Measurements from ENCODE around the gene LIPG.

LIPG gene

DNA sequence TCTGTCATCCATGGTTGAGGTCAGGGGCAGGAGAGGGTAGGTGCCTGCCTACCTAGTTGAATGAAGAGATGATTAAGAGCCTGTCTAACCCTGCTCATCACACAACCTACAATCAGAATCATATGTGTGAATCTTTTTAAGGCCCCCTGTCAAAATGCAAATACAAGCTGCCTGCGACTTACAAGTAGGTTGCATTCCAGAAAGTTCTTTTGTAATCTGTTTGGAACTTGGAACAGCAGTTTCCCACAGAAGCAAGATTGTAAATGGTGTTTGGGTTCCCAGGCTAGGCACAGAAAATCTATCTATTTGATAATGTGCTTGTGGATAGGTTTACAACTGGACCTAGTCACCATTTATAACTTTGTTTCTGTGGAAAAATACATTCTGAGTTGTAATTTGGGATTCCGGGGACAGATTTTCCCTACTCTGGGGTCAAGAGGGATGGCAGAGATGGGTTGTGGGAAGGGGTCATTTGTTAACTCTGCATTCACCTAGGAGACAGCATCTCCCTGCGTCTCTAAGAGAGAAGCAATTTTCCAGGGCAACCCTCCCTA lies 4.4 kb downstream of the LIPG start:
- Histone ChIP-seq H2BK15ac (ENCODE audit: low read length) (no peak overlapping the region), H3K23ac (ENCODE audit: low read depth, low read length, poor library complexity) (no peak overlapping the region), H2BK12ac (ENCODE audit: low read length) (no peak overlapping the region), H3K27me3 (ENCODE audit: control insufficient read depth in 3 of 3, insufficient read depth in 3 of 3, low read depth in 1 of 3, low read length in 3 of 3) (no peaks in the 10 kb centered on the region), H2AK5ac (ENCODE audit: low read depth, low read length) (no peak overlapping the region), H3K36me3 (replicated peaks in 1 of 2; ENCODE audit: control insufficient read depth in 2 of 2, insufficient read depth in 2 of 2, low read length in 2 of 2) (peaks cover 28 to 64% of the 10 kb centered on the region in 2 donors), H3K27ac (replicated peaks; ENCODE audit: low read length) (no peak overlapping the region), H2BK120ac (ENCODE audit: low read depth, low read length) (no peak overlapping the region), H3K4me3 (ENCODE audit: low read length in 2 of 2) (no peak overlapping the region), H4K91ac (ENCODE audit: low read depth, low read length, poor library complexity) (no peak overlapping the region), H3K9me3 (replicated peaks in 1 of 2; ENCODE audit: control insufficient read depth in 2 of 2, insufficient read depth in 1 of 2, low read depth in 1 of 2, low read length in 2 of 2) (no peaks in the 10 kb centered on the region), H3K4me2 (ENCODE audit: insufficient read depth, low read length, poor library complexity, severe bottlenecking) (no peak overlapping the region), H3K4me1 (ENCODE audit: control insufficient read depth in 2 of 2, insufficient read depth in 1 of 2, low read depth in 1 of 2, low read length in 2 of 2) (peaks cover 21 to 22% of the 10 kb centered on the region in 2 donors), H4K8ac (ENCODE audit: low read depth, low read length) (no peak overlapping the region), H2AFZ (ENCODE audit: low read length) (no peak overlapping the region), H3K18ac (ENCODE audit: low read length) (no peak overlapping the region), H3K79me1 (ENCODE audit: low read depth, low read length) (peaks cover 2% of the 10 kb centered on the region), H2BK5ac (ENCODE audit: low read length) (no peak overlapping the region), H3K9ac (ENCODE audit: low read depth, low read length, poor library complexity) (no peak overlapping the region), H3K14ac (ENCODE audit: low read length) (no peak overlapping the region), H3K4ac (ENCODE audit: low read length) (no peak overlapping the region)
- WGBS, 2 donors (ENCODE audit: extremely low coverage in 2 of 2, insufficient read length in 2 of 2, insufficient replicate concordance in 1 of 2) = no CpG with 5 or more reads among the region's 3 CpGs
- no peak for DNase-seq (ENCODE audit: low spot score)

DNA sequence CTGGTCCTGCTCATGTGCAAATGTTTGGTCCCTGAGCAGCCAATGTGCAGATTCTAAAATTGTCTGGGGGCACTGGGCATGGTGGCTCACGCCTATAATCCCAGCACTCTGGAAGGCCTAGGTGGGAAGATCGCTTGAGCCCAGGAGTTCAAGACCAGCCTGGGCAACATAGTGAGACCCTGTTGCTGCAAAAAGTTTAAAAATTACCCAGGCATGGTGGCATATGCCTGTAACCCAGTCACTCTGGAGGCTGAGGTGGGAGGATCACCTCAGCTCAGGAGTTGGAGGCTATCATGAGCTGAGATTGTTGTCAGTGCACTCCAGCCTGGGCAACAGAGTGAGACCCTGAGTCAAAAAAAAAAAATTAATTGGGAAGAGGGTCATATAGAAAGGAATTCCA lies 5.1 kb downstream of the LIPG start:
- Histone ChIP-seq H3K4me2 (ENCODE audit: insufficient read depth, low read length, poor library complexity, severe bottlenecking) (no peak overlapping the region), H3K79me1 (ENCODE audit: low read depth, low read length) (peaks cover 2% of the 10 kb centered on the region), H3K14ac (ENCODE audit: low read length) (no peak overlapping the region), H3K4ac (ENCODE audit: low read length) (no peak overlapping the region), H3K4me3 (ENCODE audit: low read length in 2 of 2) (no peak overlapping the region), H3K18ac (ENCODE audit: low read length) (no peak overlapping the region), H3K36me3 (replicated peaks in 1 of 2; ENCODE audit: control insufficient read depth in 2 of 2, insufficient read depth in 2 of 2, low read length in 2 of 2) (peaks cover 31 to 70% of the 10 kb centered on the region in 2 donors), H3K9ac (ENCODE audit: low read depth, low read length, poor library complexity) (no peak overlapping the region), H3K27ac (replicated peaks; ENCODE audit: low read length) (no peak overlapping the region), H3K23ac (ENCODE audit: low read depth, low read length, poor library complexity) (no peak overlapping the region), H2AFZ (ENCODE audit: low read length) (no peak overlapping the region), H2AK5ac (ENCODE audit: low read depth, low read length) (no peak overlapping the region), H4K91ac (ENCODE audit: low read depth, low read length, poor library complexity) (no peak overlapping the region), H4K8ac (ENCODE audit: low read depth, low read length) (no peak overlapping the region), H2BK120ac (ENCODE audit: low read depth, low read length) (no peak overlapping the region), H3K9me3 (replicated peaks in 1 of 2; ENCODE audit: control insufficient read depth in 2 of 2, insufficient read depth in 1 of 2, low read depth in 1 of 2, low read length in 2 of 2) (no peaks in the 10 kb centered on the region), H3K27me3 (ENCODE audit: control insufficient read depth in 3 of 3, insufficient read depth in 3 of 3, low read depth in 1 of 3, low read length in 3 of 3) (no peaks in the 10 kb centered on the region), H3K4me1 (ENCODE audit: control insufficient read depth in 2 of 2, insufficient read depth in 1 of 2, low read depth in 1 of 2, low read length in 2 of 2) (peaks cover 21 to 22% of the 10 kb centered on the region in 2 donors), H2BK12ac (ENCODE audit: low read length) (no peak overlapping the region), H2BK15ac (ENCODE audit: low read length) (no peak overlapping the region), H2BK5ac (ENCODE audit: low read length) (no peak overlapping the region)
- no peak for DNase-seq (ENCODE audit: low spot score)
- no CpG with 5 or more reads among the region's 2 CpGs for WGBS, 2 donors (ENCODE audit: extremely low coverage in 2 of 2, insufficient read length in 2 of 2, insufficient replicate concordance in 1 of 2)

DNA sequence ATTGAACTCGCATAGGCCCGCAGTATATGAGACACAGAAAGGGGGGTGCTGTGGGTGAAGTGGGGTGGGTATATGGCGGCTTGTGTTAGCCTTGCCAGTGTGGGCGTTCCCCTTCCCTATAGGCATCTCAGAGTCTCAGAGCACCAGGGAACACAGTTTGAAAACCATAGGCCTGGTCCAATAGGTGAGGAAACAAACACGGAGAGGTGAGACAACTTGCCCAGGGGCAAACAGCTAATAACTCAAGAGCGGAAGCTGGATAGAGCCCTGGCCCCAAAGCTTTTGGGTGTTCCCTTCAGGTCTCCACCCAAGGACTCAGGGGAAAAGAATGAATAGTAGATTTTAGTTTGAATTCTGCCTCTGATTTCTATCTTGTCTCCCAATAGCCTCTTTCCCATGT lies 7.9 kb downstream of the LIPG start:
- H3K4me1 ChIP-seq (ENCODE audit: control insufficient read depth in 2 of 2, insufficient read depth in 1 of 2, low read depth in 1 of 2, low read length in 2 of 2) = peaks cover 16 to 17% of the 10 kb centered on the region in 2 donors
- DNase-seq (ENCODE audit: low spot score) = no peak
- no peak overlapping the region for H3K18ac ChIP-seq (ENCODE audit: low read length)
- H3K4me2 ChIP-seq (ENCODE audit: insufficient read depth, low read length, poor library complexity, severe bottlenecking) = no peak overlapping the region
- no peak overlapping the region for H4K8ac ChIP-seq (ENCODE audit: low read depth, low read length)
- H3K4me3 ChIP-seq (ENCODE audit: low read length in 2 of 2) = no peak overlapping the region
- H3K23ac ChIP-seq (ENCODE audit: low read depth, low read length, poor library complexity) = no peak overlapping the region
- no peaks in the 10 kb centered on the region for H3K79me1 ChIP-seq (ENCODE audit: low read depth, low read length)
- no peak overlapping the region for H3K9ac ChIP-seq (ENCODE audit: low read depth, low read length, poor library complexity)
- no peak overlapping the region for H4K91ac ChIP-seq (ENCODE audit: low read depth, low read length, poor library complexity)
- no peak overlapping the region for H2BK12ac ChIP-seq (ENCODE audit: low read length)
- no peak overlapping the region for H2AK5ac ChIP-seq (ENCODE audit: low read depth, low read length)
- H3K4ac ChIP-seq (ENCODE audit: low read length) = no peak overlapping the region
- H2AFZ ChIP-seq (ENCODE audit: low read length) = no peak overlapping the region
- no peaks in the 10 kb centered on the region for H3K27me3 ChIP-seq (ENCODE audit: control insufficient read depth in 3 of 3, insufficient read depth in 3 of 3, low read depth in 1 of 3, low read length in 3 of 3)
- no CpG with 5 or more reads among the region's 6 CpGs for WGBS, 2 donors (ENCODE audit: extremely low coverage in 2 of 2, insufficient read length in 2 of 2, insufficient replicate concordance in 1 of 2)
- H2BK15ac ChIP-seq (ENCODE audit: low read length) = no peak overlapping the region
- H3K9me3 ChIP-seq (replicated peaks in 1 of 2; ENCODE audit: control insufficient read depth in 2 of 2, insufficient read depth in 1 of 2, low read depth in 1 of 2, low read length in 2 of 2) = no peaks in the 10 kb centered on the region
- no peak overlapping the region for H2BK120ac ChIP-seq (ENCODE audit: low read depth, low read length)
- H3K14ac ChIP-seq (ENCODE audit: low read length) = no peak overlapping the region
- H3K27ac ChIP-seq (replicated peaks; ENCODE audit: low read length) = no peak overlapping the region
- no peak overlapping the region for H2BK5ac ChIP-seq (ENCODE audit: low read length)
- H3K36me3 ChIP-seq (replicated peaks in 1 of 2; ENCODE audit: control insufficient read depth in 2 of 2, insufficient read depth in 2 of 2, low read length in 2 of 2) = peaks cover 33 to 87% of the 10 kb centered on the region in 2 donors

DNA sequence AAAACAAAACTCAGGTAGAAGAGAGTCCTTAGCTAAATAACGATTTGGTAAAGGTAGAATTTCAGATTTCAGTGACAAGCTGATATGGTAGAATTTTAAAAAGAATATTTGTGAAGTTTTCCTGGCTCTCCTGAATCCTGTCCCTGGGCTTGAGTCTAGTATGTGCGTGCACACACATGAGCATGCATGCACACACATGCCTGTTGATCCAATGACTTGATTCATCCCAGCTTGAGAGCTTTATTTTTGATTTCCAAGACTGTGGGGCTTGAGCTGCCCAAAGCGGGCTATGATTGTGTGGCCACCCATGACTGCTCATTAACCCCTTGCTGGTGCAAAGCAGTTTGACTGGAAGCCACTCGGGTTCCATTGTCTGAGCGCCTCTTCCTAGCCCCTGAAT lies 9.0 kb downstream of the LIPG start:
- no peak overlapping the region for H3K9ac ChIP-seq (ENCODE audit: low read depth, low read length, poor library complexity)
- H3K4ac ChIP-seq (ENCODE audit: low read length) = no peak overlapping the region
- no peak overlapping the region for H3K4me3 ChIP-seq (ENCODE audit: low read length in 2 of 2)
- H2BK12ac ChIP-seq (ENCODE audit: low read length) = no peak overlapping the region
- H3K36me3 ChIP-seq (replicated peaks in 1 of 2; ENCODE audit: control insufficient read depth in 2 of 2, insufficient read depth in 2 of 2, low read length in 2 of 2) = peaks cover 38 to 87% of the 10 kb centered on the region in 2 donors
- WGBS, 2 donors (ENCODE audit: extremely low coverage in 2 of 2, insufficient read length in 2 of 2, insufficient replicate concordance in 1 of 2) = no CpG with 5 or more reads among the region's 5 CpGs
- no peaks in the 10 kb centered on the region for H3K79me1 ChIP-seq (ENCODE audit: low read depth, low read length)
- H4K8ac ChIP-seq (ENCODE audit: low read depth, low read length) = no peak overlapping the region
- no peak overlapping the region for H3K4me2 ChIP-seq (ENCODE audit: insufficient read depth, low read length, poor library complexity, severe bottlenecking)
- no peak overlapping the region for H3K23ac ChIP-seq (ENCODE audit: low read depth, low read length, poor library complexity)
- no peak overlapping the region for H2AFZ ChIP-seq (ENCODE audit: low read length)
- H2BK120ac ChIP-seq (ENCODE audit: low read depth, low read length) = no peak overlapping the region
- H2AK5ac ChIP-seq (ENCODE audit: low read depth, low read length) = no peak overlapping the region
- no peak overlapping the region for H3K14ac ChIP-seq (ENCODE audit: low read length)
- no peak overlapping the region for H2BK15ac ChIP-seq (ENCODE audit: low read length)
- no peak for DNase-seq (ENCODE audit: low spot score)
- H3K18ac ChIP-seq (ENCODE audit: low read length) = no peak overlapping the region
- H2BK5ac ChIP-seq (ENCODE audit: low read length) = no peak overlapping the region
- no peaks in the 10 kb centered on the region for H3K27me3 ChIP-seq (ENCODE audit: control insufficient read depth in 3 of 3, insufficient read depth in 3 of 3, low read depth in 1 of 3, low read length in 3 of 3)
- H3K27ac ChIP-seq (replicated peaks; ENCODE audit: low read length) = no peak overlapping the region
- H3K4me1 ChIP-seq (ENCODE audit: control insufficient read depth in 2 of 2, insufficient read depth in 1 of 2, low read depth in 1 of 2, low read length in 2 of 2) = peaks cover 13% of the 10 kb centered on the region in 2 donors
- H3K9me3 ChIP-seq (replicated peaks in 1 of 2; ENCODE audit: control insufficient read depth in 2 of 2, insufficient read depth in 1 of 2, low read depth in 1 of 2, low read length in 2 of 2) = peaks cover 0 to 5% of the 10 kb centered on the region in 2 donors
- no peak overlapping the region for H4K91ac ChIP-seq (ENCODE audit: low read depth, low read length, poor library complexity)

All from neuronal stem cell (in vitro differentiated cells).